ENCODE data around the gene MIEF2. TPM values are rescaled to one million over a fixed set of nuclear protein-coding genes. Genes with fewer than 3 reads are reported as not detected.

MIEF2 gene
- total RNA-seq, 1 donor = 13.2 TPM

DNA sequence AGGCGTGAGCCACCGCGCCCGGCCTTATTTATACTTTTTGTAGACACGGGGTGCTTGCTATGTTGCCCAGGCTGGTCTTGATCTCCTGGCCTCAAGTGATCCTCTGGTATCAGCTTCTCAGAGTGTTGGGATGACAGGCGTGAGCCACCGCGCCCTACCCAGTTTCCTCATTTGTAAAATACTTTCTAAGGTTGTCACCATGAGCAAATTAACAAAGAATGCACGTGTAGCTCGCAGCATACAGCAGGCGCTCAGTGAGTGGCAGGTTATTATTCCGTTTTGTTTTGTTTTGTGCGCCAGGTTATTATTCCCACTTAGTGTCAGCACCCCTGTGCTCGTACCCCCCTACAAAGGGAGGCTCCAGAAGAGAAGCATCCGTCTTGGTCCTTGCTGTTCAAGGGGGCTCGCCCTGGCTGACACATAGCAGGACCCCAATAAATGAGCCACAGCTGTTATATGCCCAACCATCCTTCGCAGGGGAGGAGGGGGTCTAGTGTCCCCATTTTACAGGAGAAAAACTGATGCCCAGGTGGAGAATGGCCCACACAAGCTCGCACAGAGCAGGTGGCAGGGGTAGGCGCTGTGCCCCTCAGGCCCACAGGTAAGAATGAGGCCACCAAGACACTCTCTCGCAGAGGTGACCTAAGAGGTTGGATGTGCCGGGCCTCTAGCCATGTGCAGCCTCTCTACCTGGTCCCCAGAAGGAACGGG is 686 bp upstream of the MIEF2 start:
- DNase-seq (ENCODE audit: low read depth) = no peak
- TF ChIP-seq, protein P1, sequence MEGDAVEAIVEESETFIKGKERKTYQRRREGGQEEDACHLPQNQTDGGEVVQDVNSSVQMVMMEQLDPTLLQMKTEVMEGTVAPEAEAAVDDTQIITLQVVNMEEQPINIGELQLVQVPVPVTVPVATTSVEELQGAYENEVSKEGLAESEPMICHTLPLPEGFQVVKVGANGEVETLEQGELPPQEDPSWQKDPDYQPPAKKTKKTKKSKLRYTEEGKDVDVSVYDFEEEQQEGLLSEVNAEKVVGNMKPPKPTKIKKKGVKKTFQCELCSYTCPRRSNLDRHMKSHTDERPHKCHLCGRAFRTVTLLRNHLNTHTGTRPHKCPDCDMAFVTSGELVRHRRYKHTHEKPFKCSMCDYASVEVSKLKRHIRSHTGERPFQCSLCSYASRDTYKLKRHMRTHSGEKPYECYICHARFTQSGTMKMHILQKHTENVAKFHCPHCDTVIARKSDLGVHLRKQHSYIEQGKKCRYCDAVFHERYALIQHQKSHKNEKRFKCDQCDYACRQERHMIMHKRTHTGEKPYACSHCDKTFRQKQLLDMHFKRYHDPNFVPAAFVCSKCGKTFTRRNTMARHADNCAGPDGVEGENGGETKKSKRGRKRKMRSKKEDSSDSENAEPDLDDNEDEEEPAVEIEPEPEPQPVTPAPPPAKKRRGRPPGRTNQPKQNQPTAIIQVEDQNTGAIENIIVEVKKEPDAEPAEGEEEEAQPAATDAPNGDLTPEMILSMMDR (IDR thresholded peaks at IDR 0.05; ENCODE audit: insufficient read depth, low read length) = no peak
- H3K4me3 ChIP-seq (ENCODE audit: low read depth, low read length) = peak overlapping the region; percentile 42

DNA sequence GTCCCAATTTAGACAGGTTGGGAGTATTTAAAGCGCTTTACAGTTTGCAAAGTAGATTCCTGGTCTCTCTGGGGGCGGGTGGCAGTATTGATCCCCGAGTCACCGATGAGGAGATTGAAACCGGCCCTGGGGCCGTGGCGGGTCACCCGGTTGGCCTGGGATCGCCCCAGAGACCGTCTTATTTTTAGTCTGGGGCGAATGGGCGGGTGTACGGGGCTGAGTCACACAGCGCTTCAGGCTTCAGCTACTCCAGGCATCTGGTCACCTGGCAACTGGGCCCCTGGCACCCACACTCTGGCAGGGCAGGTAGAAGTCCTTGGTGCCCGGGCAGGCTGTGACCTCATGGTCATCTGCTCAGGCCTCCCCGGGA is 669 bp downstream of the MIEF2 start:
- peak overlapping the region; percentile 89 for H3K4me3 ChIP-seq (ENCODE audit: low read depth, low read length)
- TF ChIP-seq, protein P1 (IDR thresholded peaks at IDR 0.05; ENCODE audit: insufficient read depth, low read length) = no peak
- peak; percentile 38 for DNase-seq (ENCODE audit: low read depth)

DNA sequence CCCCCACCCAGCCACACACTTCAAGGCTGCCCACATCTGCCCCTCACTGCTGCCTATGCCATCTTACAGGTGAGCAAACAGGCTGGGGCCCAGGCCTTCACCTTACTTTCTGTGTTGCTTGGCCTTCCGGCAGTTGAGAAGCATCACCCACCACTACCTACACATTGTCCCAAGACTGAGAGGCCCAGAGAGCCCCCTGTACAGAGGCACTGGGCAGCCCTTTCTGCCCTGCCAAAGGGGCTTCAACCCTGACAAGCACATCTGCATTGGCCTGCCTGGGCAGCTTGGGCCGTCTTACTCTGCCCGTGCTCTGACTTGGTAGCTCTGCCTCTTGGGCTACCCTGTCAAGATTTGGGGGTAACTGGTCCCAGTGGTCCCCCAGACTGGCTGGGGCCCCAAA is 1.2 kb downstream of the MIEF2 start:
- DNase-seq (ENCODE audit: low read depth) = no peak
- H3K4me3 ChIP-seq (ENCODE audit: low read depth, low read length) = peak overlapping the region; percentile 89
- TF ChIP-seq, protein P1 (IDR thresholded peaks at IDR 0.05; ENCODE audit: insufficient read depth, low read length) = no peak

DNA sequence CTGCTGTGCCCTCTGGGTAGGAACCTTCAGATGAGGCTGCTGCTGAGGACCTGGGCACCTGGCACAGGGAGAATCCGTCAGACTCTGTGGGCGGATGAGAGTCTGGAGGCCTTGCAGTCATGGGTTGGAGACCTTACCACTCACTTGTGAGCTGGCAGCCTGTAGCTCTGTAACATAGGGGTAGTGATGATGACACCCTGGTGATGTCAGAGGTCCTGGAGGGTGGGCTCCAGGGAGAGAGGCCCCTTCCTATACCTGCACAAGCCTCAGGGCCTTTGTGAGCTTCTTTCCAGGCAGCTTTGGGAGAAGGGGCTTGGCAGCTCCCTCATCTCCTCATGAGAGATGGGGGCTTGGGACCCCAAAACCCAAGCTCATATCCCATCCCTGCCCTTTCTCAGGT is 1.6 kb downstream of the MIEF2 start:
- no peak for DNase-seq (ENCODE audit: low read depth)
- H3K4me3 ChIP-seq (ENCODE audit: low read depth, low read length) = peak overlapping the region; percentile 89
- TF ChIP-seq, protein P1 (IDR thresholded peaks at IDR 0.05; ENCODE audit: insufficient read depth, low read length) = no peak

DNA sequence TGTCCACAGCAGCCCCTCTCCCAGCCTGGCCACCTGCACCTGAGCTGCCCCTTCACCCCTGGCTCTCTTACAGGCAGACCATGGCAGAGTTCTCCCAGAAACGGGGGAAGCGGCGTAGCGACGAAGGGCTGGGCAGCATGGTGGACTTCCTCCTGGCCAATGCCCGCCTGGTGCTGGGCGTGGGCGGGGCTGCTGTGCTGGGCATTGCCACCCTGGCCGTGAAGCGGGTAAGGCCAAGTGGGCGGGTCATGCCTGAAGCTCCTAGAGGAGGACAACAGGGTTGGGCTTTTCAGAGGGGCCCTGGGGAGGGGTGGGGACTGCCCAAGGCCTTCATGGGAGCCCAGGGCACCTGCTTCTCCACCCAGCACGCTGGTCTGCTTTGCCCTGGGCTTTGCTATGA is 2.2 kb downstream of the MIEF2 start:
- TF ChIP-seq, protein P1 (IDR thresholded peaks at IDR 0.05; ENCODE audit: insufficient read depth, low read length) = no peak
- H3K4me3 ChIP-seq (ENCODE audit: low read depth, low read length) = no peak overlapping the region
- no peak for DNase-seq (ENCODE audit: low read depth)

DNA sequence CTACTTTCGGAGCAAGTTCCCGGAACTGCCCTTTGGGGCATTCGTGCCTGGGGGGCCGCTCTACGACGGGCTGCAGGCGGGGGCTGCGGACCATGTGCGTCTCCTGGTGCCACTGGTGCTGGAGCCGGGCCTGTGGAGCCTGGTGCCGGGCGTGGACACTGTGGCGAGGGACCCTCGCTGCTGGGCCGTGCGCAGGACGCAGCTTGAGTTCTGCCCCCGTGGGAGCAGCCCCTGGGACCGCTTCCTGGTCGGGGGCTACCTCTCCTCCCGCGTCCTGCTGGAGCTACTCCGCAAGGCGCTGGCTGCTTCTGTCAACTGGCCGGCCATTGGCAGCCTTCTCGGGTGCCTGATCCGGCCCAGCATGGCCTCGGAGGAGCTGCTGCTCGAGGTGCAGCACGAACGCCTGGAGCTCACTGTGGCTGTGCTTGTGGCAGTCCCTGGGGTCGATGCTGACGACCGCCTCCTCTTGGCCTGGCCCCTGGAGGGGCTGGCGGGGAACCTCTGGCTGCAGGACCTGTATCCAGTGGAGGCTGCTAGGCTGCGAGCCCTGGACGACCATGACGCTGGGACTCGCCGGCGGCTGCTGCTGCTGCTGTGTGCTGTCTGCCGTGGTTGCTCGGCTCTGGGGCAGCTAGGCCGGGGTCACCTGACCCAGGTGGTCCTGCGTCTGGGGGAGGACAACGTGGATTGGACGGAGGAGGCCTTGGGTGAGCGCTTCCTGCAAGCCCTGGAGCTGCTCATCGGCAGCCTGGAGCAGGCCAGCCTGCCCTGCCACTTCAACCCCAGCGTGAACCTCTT is 3.6 kb downstream of the MIEF2 start:
- no peak overlapping the region for H3K4me3 ChIP-seq (ENCODE audit: low read depth, low read length)
- TF ChIP-seq, protein P1 (IDR thresholded peaks at IDR 0.05; ENCODE audit: insufficient read depth, low read length) = no peak
- no peak for DNase-seq (ENCODE audit: low read depth)
